Non-pigmented ciliary epithelial cell (primary cell): ENCODE results near the gene SOBP.
"Not testable (repeated sequence)": the region's sequence is repeated elsewhere in the genome, so short reads cannot be mapped to it uniquely, and the experiment has no call there.

ENCODE experiments used
- DNase-seq: peaks from one replicate; pipeline ENCODE4 v3.0.0-alpha.2; 2010; ENCODE audit warnings: low read depth

SOBP gene

GRCh38 chr6:107553121-107553520, 63.2 kb downstream of the SOBP start:
- DNase-seq, result not testable (repeated sequence)

GRCh38 chr6:107554326-107554725, 64.4 kb downstream of the SOBP start:
- DNase-seq, result no peak

- DNase-seq, result no peak
These were observed 65.0 kb downstream of the SOBP start for GRCh38 chr6:107554918-107555317.

GRCh38 chr6:107555449-107555848, 65.5 kb downstream of the SOBP start:
- DNase-seq, result no peak

GRCh38 chr6:107556082-107556481, 66.2 kb downstream of the SOBP start:
- DNase-seq, result no peak

GRCh38 chr6:107557698-107558097, 67.8 kb downstream of the SOBP start:
- DNase-seq, result no peak

- DNase-seq, result no peak
These were observed 70.7 kb downstream of the SOBP start for GRCh38 chr6:107560657-107561056.

- DNase-seq, result no peak
These were observed 71.4 kb downstream of the SOBP start for GRCh38 chr6:107561306-107561705.

- DNase-seq, result no peak
These were observed 74.0 kb downstream of the SOBP start for GRCh38 chr6:107563694-107564588.

GRCh38 chr6:107564589-107564951, 74.7 kb downstream of the SOBP start:
- DNase-seq, result no peak

GRCh38 chr6:107565165-107565723, 75.3 kb downstream of the SOBP start:
- DNase-seq, result no peak

- no peak for DNase-seq
These were observed 77.7 kb downstream of the SOBP start for GRCh38 chr6:107567643-107568042.

- DNase-seq, result no peak
These were observed 79.6 kb downstream of the SOBP start for GRCh38 chr6:107569473-107569872.

- DNase-seq, result no peak
These were observed 81.4 kb downstream of the SOBP start for GRCh38 chr6:107571354-107571753.

GRCh38 chr6:107572886-107573285, 83.0 kb downstream of the SOBP start:
- no peak for DNase-seq

- DNase-seq, result no peak
These were observed 84.9 kb downstream of the SOBP start for GRCh38 chr6:107574856-107575255.

GRCh38 chr6:107576852-107577251, 86.9 kb downstream of the SOBP start:
- no peak for DNase-seq

GRCh38 chr6:107578642-107579341, 88.9 kb downstream of the SOBP start:
- no peak for DNase-seq

- no peak for DNase-seq
These were observed 89.6 kb downstream of the SOBP start for GRCh38 chr6:107579456-107580056.

- DNase-seq, result no peak
These were observed 92.2 kb downstream of the SOBP start for GRCh38 chr6:107582086-107582485.

- no peak for DNase-seq
These were observed 94.8 kb downstream of the SOBP start for GRCh38 chr6:107584726-107585125.

- DNase-seq, result no peak
These were observed 96.0 kb downstream of the SOBP start for GRCh38 chr6:107585815-107586435.
